H9 (cell line): ENCODE data around the gene GPR183. TPM values are rescaled to one million over a fixed set of nuclear protein-coding genes. Genes with fewer than 3 reads are reported as not detected.

Experiments
- DNase-seq: peaks from one replicate; pipeline ENCODE4 v3.0.0-alpha.2; 2017
- H2AFZ ChIP-seq: one replicate; pipeline ENCODE4 v1.6.1; 2013; ENCODE audit warnings: mild to moderate bottlenecking, low read length, control low read depth, moderate library complexity
- H2AK5ac ChIP-seq: 2 replicates; pipeline ENCODE4 v1.6.1; 2013; ENCODE audit warnings: low read length, control low read depth, mixed read lengths; ENCODE audit not compliant: insufficient read length
- H2BK120ac ChIP-seq: one replicate; pipeline ENCODE4 v1.6.1; 2013; ENCODE audit warnings: low read depth, mild to moderate bottlenecking, low read length, control low read depth, inconsistent platforms; ENCODE audit not compliant: poor library complexity, severe bottlenecking
- H2BK12ac ChIP-seq: 2 replicates; pipeline ENCODE4 v1.6.1; 2013; ENCODE audit warnings: low read length, control low read depth, mixed read lengths, low read depth; ENCODE audit not compliant: insufficient read length
- H2BK15ac ChIP-seq: 2 replicates; pipeline ENCODE4 v1.6.1; 2013; ENCODE audit warnings: low read depth, low read length, control low read depth
- H2BK20ac ChIP-seq: one replicate; pipeline ENCODE4 v1.6.1; 2013; ENCODE audit warnings: low read depth, mild to moderate bottlenecking, low read length, control low read depth, inconsistent platforms; ENCODE audit not compliant: poor library complexity, severe bottlenecking
- H2BK5ac ChIP-seq: 2 replicates; pipeline ENCODE4 v1.6.1; 2013; ENCODE audit warnings: low read length, control low read depth, mixed read lengths; ENCODE audit not compliant: insufficient read length
- H3K14ac ChIP-seq: 2 replicates; pipeline ENCODE4 v1.6.1; 2013; ENCODE audit warnings: low read length, control low read depth; ENCODE audit not compliant: insufficient read depth
- H3K18ac ChIP-seq: 2 replicates; pipeline ENCODE4 v1.6.1; 2013; ENCODE audit warnings: low read depth, mild to moderate bottlenecking, mixed read lengths, low read length, control low read depth; ENCODE audit not compliant: insufficient read length
- H3K23ac ChIP-seq: 2 replicates; pipeline ENCODE4 v1.6.1; 2013; ENCODE audit warnings: low read length, control low read depth, mixed read lengths, low read depth; ENCODE audit not compliant: insufficient read length
- H3K23me2 ChIP-seq: 2 replicates; pipeline ENCODE4 v1.6.1; 2013; ENCODE audit warnings: low read depth, mild to moderate bottlenecking, mixed read lengths, low read length, control low read depth; ENCODE audit not compliant: insufficient read length, poor library complexity, severe bottlenecking
- H3K27ac ChIP-seq: 2 replicates; pipeline ENCODE4 v1.5.1; 2013; ENCODE audit warnings: low read length, control low read depth, mixed read lengths, low read depth; ENCODE audit not compliant: insufficient read length
- H3K27me3 ChIP-seq: 2 replicates; pipeline ENCODE4 v1.6.1; 2013; ENCODE audit warnings: low read length, control low read depth, inconsistent platforms; ENCODE audit not compliant: insufficient read depth
- H3K4ac ChIP-seq: 2 replicates; pipeline ENCODE4 v1.6.1; 2013; ENCODE audit warnings: low read depth, mild to moderate bottlenecking, control low read depth, inconsistent platforms, low read length, moderate library complexity
- H3K4me1 ChIP-seq: 2 replicates; pipeline ENCODE4 v1.6.1; 2013; ENCODE audit warnings: low read length, control low read depth, inconsistent platforms; ENCODE audit not compliant: insufficient read depth
- H3K4me2 ChIP-seq: 2 replicates; pipeline ENCODE4 v1.6.1; 2013; ENCODE audit warnings: low read length, control low read depth, mixed read lengths; ENCODE audit not compliant: insufficient read length, insufficient read depth
- H3K56ac ChIP-seq: 2 replicates; pipeline ENCODE4 v1.6.1; 2013; ENCODE audit warnings: low read depth, mild to moderate bottlenecking, mixed read lengths, low read length, control low read depth; ENCODE audit not compliant: insufficient read length
- H3K79me1 ChIP-seq: 2 replicates; pipeline ENCODE4 v1.6.1; 2013; ENCODE audit warnings: low read depth, mild to moderate bottlenecking, moderate library complexity, low read length, control low read depth, inconsistent platforms; ENCODE audit not compliant: insufficient read depth, poor library complexity, severe bottlenecking
- H3K79me2 ChIP-seq: 2 replicates; pipeline ENCODE4 v1.6.1; 2013; ENCODE audit warnings: low read length, control low read depth, inconsistent platforms; ENCODE audit not compliant: insufficient read depth
- H3K9ac ChIP-seq: 2 replicates; pipeline ENCODE4 v1.6.1; 2013; ENCODE audit warnings: low read length, control low read depth, mixed read lengths; ENCODE audit not compliant: insufficient read length; ENCODE audit errors: extremely low read depth
- H3K9me3 ChIP-seq: one replicate; pipeline ENCODE4 v1.6.1; 2013; ENCODE audit warnings: low read depth, low read length, inconsistent platforms; ENCODE audit not compliant: control insufficient read depth
- H3T11ph ChIP-seq: one replicate; pipeline ENCODE4 v1.6.1; 2013; ENCODE audit warnings: mild to moderate bottlenecking, low read length, control low read depth, inconsistent platforms
- H4K20me1 ChIP-seq: one replicate; pipeline ENCODE4 v1.6.1; 2013; ENCODE audit not compliant: control insufficient read depth, insufficient read length, insufficient read depth
- H4K5ac ChIP-seq: 2 replicates; pipeline ENCODE4 v1.6.1; 2013; ENCODE audit warnings: low read depth, mild to moderate bottlenecking, mixed read lengths, low read length, control low read depth; ENCODE audit not compliant: insufficient read length
- H4K8ac ChIP-seq: replicated peaks from 2 replicates; pipeline ENCODE4 v1.6.1; 2013; ENCODE audit warnings: low read length, control low read depth, mixed read lengths, low read depth; ENCODE audit not compliant: insufficient read length
- H4K91ac ChIP-seq: 2 replicates; pipeline ENCODE4 v1.6.1; 2013; ENCODE audit warnings: low read depth, mild to moderate bottlenecking, moderate library complexity, mixed read lengths, low read length, control low read depth; ENCODE audit not compliant: insufficient read length
- H3K27ac Mint-ChIP-seq, 3 experiments: 2 replicates in 2 of 3; 3 replicates in 1 of 3; pipeline ENCODE4 v1.8.0; 2020 to 2021; ENCODE audit warnings: mixed read lengths in 3 of 3, mild to moderate bottlenecking in 1 of 3, moderate library complexity in 1 of 3
- H3K27me3 Mint-ChIP-seq: 2 replicates; pipeline ENCODE4 v1.8.0; 2021; ENCODE audit warnings: low read depth, mild to moderate bottlenecking, moderate library complexity, mixed read lengths
- H3K36me3 Mint-ChIP-seq, 3 experiments: 2 replicates in 2 of 3; 3 replicates in 1 of 3; pipeline ENCODE4 v1.8.0; 2020 to 2021; ENCODE audit warnings: low read depth in 3 of 3, mixed read lengths in 3 of 3; ENCODE audit not compliant: insufficient read depth in 1 of 3
- H3K4me1 Mint-ChIP-seq, 2 experiments: 2 replicates each; pipeline ENCODE4 v1.8.0; 2020; ENCODE audit warnings: mixed read lengths in 2 of 2
- H3K4me3 Mint-ChIP-seq, 2 experiments: 2 replicates in 1 of 2; 3 replicates in 1 of 2; pipeline ENCODE4 v1.8.0; 2020 to 2021; ENCODE audit warnings: mild to moderate bottlenecking in 2 of 2, mixed read lengths in 2 of 2, moderate library complexity in 1 of 2
- H3K9me3 Mint-ChIP-seq, 2 experiments: 2 replicates in 1 of 2; 3 replicates in 1 of 2; pipeline ENCODE4 v1.8.0; 2020; ENCODE audit warnings: mild to moderate bottlenecking in 2 of 2, mixed read lengths in 2 of 2, moderate library complexity in 1 of 2
- WGBS: extraction: QIAGEN DNeasy Blood & Tissue Kit; methylation state at CpG from one replicate; pipeline ENCODE4 v1.1.7; 2013; ENCODE audit warnings: missing lambda C conversion rate, low lambda C conversion rate, mixed read lengths; ENCODE audit not compliant: insufficient read length; ENCODE audit errors: extremely low coverage; 5-methylcytosine and 5-hydroxymethylcytosine counted together
- microRNA-seq: library from miRNA; unstranded; fragments of <30 nt; microRNA quantifications from one replicate; pipeline ENCODE4, GENCODE V29; 2020; ENCODE audit warnings: borderline microRNAs expressed
- total RNA-seq: library from RNA; stranded (reverse); gene quantifications from 2 replicates; pipeline ENCODE4 v1.2.1, GENCODE V29; 2021
- TF ChIP-seq, protein P1 (sequence below): fragments of 200-600 bp; sonication (generic); conservative IDR thresholded peaks from 3 replicates; pipeline ENCODE4 v1.8.0; 2021; ENCODE audit warnings: antibody characterized with exemption, mild to moderate bottlenecking

The GPR183 gene
- total RNA-seq, 1 experiment from 2014 or later, result not detected

DNA sequence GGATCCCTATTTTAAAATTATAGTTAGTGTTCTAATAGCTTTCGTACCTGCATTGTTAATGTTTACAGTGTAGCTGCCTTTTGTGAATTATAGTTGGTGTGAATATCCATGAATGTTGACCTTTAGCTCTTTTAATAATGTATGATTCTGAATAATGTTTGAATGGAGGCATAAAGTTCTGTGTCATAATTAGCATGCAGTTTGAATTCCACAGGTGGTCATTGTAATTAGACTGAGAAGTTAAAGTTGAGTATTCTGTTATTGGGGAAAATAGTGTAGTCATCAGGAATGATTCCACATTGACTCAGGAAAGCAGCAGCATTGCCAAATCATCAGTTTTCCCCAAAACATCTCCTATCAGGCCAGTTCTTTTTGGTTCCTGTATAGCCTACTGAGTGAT lies 61.1 kb downstream of the GPR183 start:
- no peak overlapping the region for H2BK12ac ChIP-seq

More for the DNA sequence above, 61.1 kb downstream of the GPR183 start:
- Histone ChIP-seq H3K4me2 (no peak overlapping the region), H3K18ac (no peak overlapping the region), H2BK15ac (no peak overlapping the region), H4K91ac (no peak overlapping the region), H2AK5ac (no peak overlapping the region), H3K4ac (no peak overlapping the region), H4K5ac (no peak overlapping the region), H2BK5ac (no peak overlapping the region), H3K27ac (no peak overlapping the region), H3K79me2 (no peaks in the 10 kb centered on the region), H3K9me3 (no peaks in the 10 kb centered on the region), H2BK120ac (no peak overlapping the region), H3T11ph (no peak overlapping the region), H3K27me3 (no peaks in the 10 kb centered on the region), H3K79me1 (no peaks in the 10 kb centered on the region), H2AFZ (no peak overlapping the region), H3K23ac (no peak overlapping the region), H3K14ac (no peak overlapping the region), H3K23me2 (no peaks in the 10 kb centered on the region), H4K20me1 (no peaks in the 10 kb centered on the region), H3K56ac (no peak overlapping the region), H3K4me1 (no peaks in the 10 kb centered on the region), H3K9ac (no peak overlapping the region), H4K8ac (no peak overlapping the region), H2BK20ac (no peak overlapping the region)
- Mint-ChIP-seq H3K4me3 (no peak overlapping the region), H3K27me3 (no peaks in the 10 kb centered on the region), H3K9me3 (peaks cover 5 to 8% of the 10 kb centered on the region in 2 experiments), H3K36me3 (peaks cover 22 to 59% (median 56%) of the 10 kb centered on the region in 3 experiments), H3K27ac (no peak overlapping the region; a peak in 1 of 7 replicates), H3K4me1 (peaks cover 4 to 8% of the 10 kb centered on the region in 2 experiments)
- TF ChIP-seq, protein P1, sequence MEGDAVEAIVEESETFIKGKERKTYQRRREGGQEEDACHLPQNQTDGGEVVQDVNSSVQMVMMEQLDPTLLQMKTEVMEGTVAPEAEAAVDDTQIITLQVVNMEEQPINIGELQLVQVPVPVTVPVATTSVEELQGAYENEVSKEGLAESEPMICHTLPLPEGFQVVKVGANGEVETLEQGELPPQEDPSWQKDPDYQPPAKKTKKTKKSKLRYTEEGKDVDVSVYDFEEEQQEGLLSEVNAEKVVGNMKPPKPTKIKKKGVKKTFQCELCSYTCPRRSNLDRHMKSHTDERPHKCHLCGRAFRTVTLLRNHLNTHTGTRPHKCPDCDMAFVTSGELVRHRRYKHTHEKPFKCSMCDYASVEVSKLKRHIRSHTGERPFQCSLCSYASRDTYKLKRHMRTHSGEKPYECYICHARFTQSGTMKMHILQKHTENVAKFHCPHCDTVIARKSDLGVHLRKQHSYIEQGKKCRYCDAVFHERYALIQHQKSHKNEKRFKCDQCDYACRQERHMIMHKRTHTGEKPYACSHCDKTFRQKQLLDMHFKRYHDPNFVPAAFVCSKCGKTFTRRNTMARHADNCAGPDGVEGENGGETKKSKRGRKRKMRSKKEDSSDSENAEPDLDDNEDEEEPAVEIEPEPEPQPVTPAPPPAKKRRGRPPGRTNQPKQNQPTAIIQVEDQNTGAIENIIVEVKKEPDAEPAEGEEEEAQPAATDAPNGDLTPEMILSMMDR, result no peak
- no CpG with 5 or more reads among the region's 1 CpG for WGBS
- no peak for DNase-seq

Small RNA genes lying within 50 kb of the gene (microRNA-seq; reads per million reads assigned to microRNA genes)
- not detected for gene MIR623

Other genes starting within 250 kb of the GPR183 start
- gene UBAC2, start 106.5 kb downstream of the GPR183 start, total RNA-seq, result 51.7 and 52.3 TPM in 2 replicates
- gene GPR18, start 49.0 kb downstream of the GPR183 start, total RNA-seq, result not detected in 2 replicates
- 85.7 and 86.1 TPM in 2 replicates for gene TM9SF2, start 194.1 kb upstream of the GPR183 start, total RNA-seq